Neural progenitor cell (in vitro differentiated cells): Measurements from ENCODE around the gene CP. TPM values are rescaled to one million over a fixed set of nuclear protein-coding genes. Genes with fewer than 3 reads are reported as not detected.
"Not testable (repeated sequence)": the region's sequence is repeated elsewhere in the genome, so short reads cannot be mapped to it uniquely, and the experiment has no call there.

ENCODE experiments used
- DNase-seq: peaks from one replicate; pipeline ENCODE4 v3.0.0-alpha.2; 2016; ENCODE audit warnings: low spot score
- H2AFZ ChIP-seq: fragments of 200-600 bp; sonication (generic); replicated peaks from 2 replicates; pipeline ENCODE4 v1.6.1; 2016; ENCODE audit warnings: antibody characterized with exemption
- H3F3A ChIP-seq: fragments of 200-600 bp; sonication (generic); 2 replicates; pipeline ENCODE4 v1.6.1; 2016; ENCODE audit warnings: antibody characterized with exemption, low read depth
- H3K27ac ChIP-seq: fragments of 200-600 bp; sonication (generic); 2 replicates; pipeline ENCODE4 v1.5.1; 2016; ENCODE audit warnings: mild to moderate bottlenecking
- H3K27me3 ChIP-seq: fragments of 200-600 bp; sonication (generic); 2 replicates; pipeline ENCODE4 v1.6.1; 2016; ENCODE audit warnings: mild to moderate bottlenecking, moderate library complexity
- H3K36me3 ChIP-seq: fragments of 200-600 bp; sonication (generic); 2 replicates; pipeline ENCODE4 v1.5.1; 2016
- H3K4me1 ChIP-seq: fragments of 200-600 bp; sonication (generic); 2 replicates; pipeline ENCODE4 v1.6.1; 2016; ENCODE audit warnings: mixed run types
- H3K4me2 ChIP-seq: fragments of 200-600 bp; sonication (generic); 2 replicates; pipeline ENCODE4 v1.6.1; 2016
- H3K4me3 ChIP-seq: fragments of 200-600 bp; sonication (generic); 2 replicates; pipeline ENCODE4 v1.5.1; 2016
- H3K79me2 ChIP-seq: fragments of 200-600 bp; sonication (generic); 2 replicates; pipeline ENCODE4 v1.6.1; 2016; ENCODE audit warnings: low read depth
- H3K9ac ChIP-seq: fragments of 200-600 bp; sonication (generic); 2 replicates; pipeline ENCODE4 v1.6.1; 2016
- H3K9me3 ChIP-seq: fragments of 200-600 bp; sonication (generic); 2 replicates; pipeline ENCODE4 v1.5.1; 2016; ENCODE audit warnings: low read depth
- H4K20me1 ChIP-seq: fragments of 200-600 bp; sonication (generic); 2 replicates; pipeline ENCODE4 v1.6.1; 2016; ENCODE audit warnings: low read depth
- H3K27ac Mint-ChIP-seq: 3 replicates; pipeline ENCODE4 v1.8.0; 2021; ENCODE audit warnings: mixed read lengths
- H3K27me3 Mint-ChIP-seq: 2 replicates; pipeline ENCODE4 v1.8.0; 2022; ENCODE audit warnings: low read depth, mild to moderate bottlenecking, inconsistent platforms, moderate library complexity, mixed read lengths; ENCODE audit not compliant: insufficient read depth
- H3K36me3 Mint-ChIP-seq: 3 replicates; pipeline ENCODE4 v1.8.0; 2021; ENCODE audit warnings: mixed read lengths
- H3K4me1 Mint-ChIP-seq: 3 replicates; pipeline ENCODE4 v1.8.0; 2021; ENCODE audit warnings: mixed read lengths
- H3K4me3 Mint-ChIP-seq: 3 replicates; pipeline ENCODE4 v1.8.0; 2021; ENCODE audit warnings: mild to moderate bottlenecking, moderate library complexity, mixed read lengths
- H3K9me3 Mint-ChIP-seq: 3 replicates; pipeline ENCODE4 v1.8.0; 2020; ENCODE audit warnings: mixed read lengths
- EZH2 ChIP-seq: fragments of 200-600 bp; sonication (generic); IDR thresholded peaks from 2 replicates; pipeline ENCODE4 v1.6.1; 2017; ENCODE audit warnings: antibody characterized with exemption, mild to moderate bottlenecking, moderate library complexity
- EZH2phosphoT487 ChIP-seq: fragments of 200-600 bp; sonication (generic); IDR thresholded peaks from 2 replicates; pipeline ENCODE4 v1.6.1; 2017; ENCODE audit warnings: antibody characterized with exemption
- total RNA-seq: library from RNA; depleted of rRNA; stranded (reverse); fragments of >200 nt; gene quantifications from 2 replicates; pipeline ENCODE4 v1.2.3, GENCODE V29; 2015; ENCODE audit warnings: low replicate concordance
- TF ChIP-seq, protein P1 (sequence below): fragments of 200-600 bp; sonication (generic); IDR thresholded peaks from 2 replicates; pipeline ENCODE4 v1.5.1; 2017; ENCODE audit warnings: antibody characterized with exemption, mild to moderate bottlenecking

The CP gene
- total RNA-seq, 1 donor from 2014 or later: not detected

DNA sequence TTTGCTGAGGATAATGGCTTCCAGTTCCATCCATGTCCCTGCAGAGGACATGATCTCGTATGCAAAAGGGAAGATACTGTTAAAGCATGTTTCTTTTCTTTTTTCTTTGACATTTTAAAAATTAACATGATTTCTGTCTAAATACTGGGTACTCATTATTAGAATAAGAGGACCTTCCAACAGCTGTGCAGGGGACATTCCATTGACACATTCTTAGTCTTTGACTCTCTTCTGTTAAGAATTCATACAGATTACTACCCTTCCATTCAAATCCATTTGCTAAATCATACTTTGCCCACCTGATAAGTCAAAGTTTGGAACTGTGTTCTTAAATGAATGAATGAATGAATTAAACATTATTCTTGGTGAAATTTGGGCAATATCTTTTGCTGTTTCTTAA is 5.1 kb upstream of the CP start:
- H3F3A ChIP-seq: no peaks in the 10 kb centered on the region
- H3K27ac Mint-ChIP-seq: no peak overlapping the region
- no peak for TF ChIP-seq EZH2phosphoT487
- no peak for TF ChIP-seq EZH2
- TF ChIP-seq, protein P1, sequence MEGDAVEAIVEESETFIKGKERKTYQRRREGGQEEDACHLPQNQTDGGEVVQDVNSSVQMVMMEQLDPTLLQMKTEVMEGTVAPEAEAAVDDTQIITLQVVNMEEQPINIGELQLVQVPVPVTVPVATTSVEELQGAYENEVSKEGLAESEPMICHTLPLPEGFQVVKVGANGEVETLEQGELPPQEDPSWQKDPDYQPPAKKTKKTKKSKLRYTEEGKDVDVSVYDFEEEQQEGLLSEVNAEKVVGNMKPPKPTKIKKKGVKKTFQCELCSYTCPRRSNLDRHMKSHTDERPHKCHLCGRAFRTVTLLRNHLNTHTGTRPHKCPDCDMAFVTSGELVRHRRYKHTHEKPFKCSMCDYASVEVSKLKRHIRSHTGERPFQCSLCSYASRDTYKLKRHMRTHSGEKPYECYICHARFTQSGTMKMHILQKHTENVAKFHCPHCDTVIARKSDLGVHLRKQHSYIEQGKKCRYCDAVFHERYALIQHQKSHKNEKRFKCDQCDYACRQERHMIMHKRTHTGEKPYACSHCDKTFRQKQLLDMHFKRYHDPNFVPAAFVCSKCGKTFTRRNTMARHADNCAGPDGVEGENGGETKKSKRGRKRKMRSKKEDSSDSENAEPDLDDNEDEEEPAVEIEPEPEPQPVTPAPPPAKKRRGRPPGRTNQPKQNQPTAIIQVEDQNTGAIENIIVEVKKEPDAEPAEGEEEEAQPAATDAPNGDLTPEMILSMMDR: no peak
- H3K4me2 ChIP-seq: no peak overlapping the region
- no peak overlapping the region for H3K27ac ChIP-seq
- H3K4me3 Mint-ChIP-seq: no peak overlapping the region
- no peaks in the 10 kb centered on the region for H3K36me3 ChIP-seq
- no peaks in the 10 kb centered on the region for H3K36me3 Mint-ChIP-seq
- H3K27me3 Mint-ChIP-seq: peaks cover 4% of the 10 kb centered on the region
- H2AFZ ChIP-seq: no peak overlapping the region
- H3K9me3 Mint-ChIP-seq: peaks cover 2% of the 10 kb centered on the region
- no peak for DNase-seq
- H3K9ac ChIP-seq: no peak overlapping the region
- peaks cover 48% of the 10 kb centered on the region for H3K4me1 Mint-ChIP-seq
- no peak overlapping the region for H3K4me3 ChIP-seq
- no peaks in the 10 kb centered on the region for H3K9me3 ChIP-seq
- H3K4me1 ChIP-seq: peaks cover 5% of the 10 kb centered on the region
- no peaks in the 10 kb centered on the region for H3K27me3 ChIP-seq
- no peaks in the 10 kb centered on the region for H3K79me2 ChIP-seq
- no peaks in the 10 kb centered on the region for H4K20me1 ChIP-seq

GRCh38 chr3:149224736-149225594 is 3.3 kb upstream of the CP start:
- peaks cover 3% of the 10 kb centered on the region for H3K9me3 Mint-ChIP-seq
- Histone ChIP-seq H3K27me3 (no peaks in the 10 kb centered on the region), H3K36me3 (no peaks in the 10 kb centered on the region), H3K9ac (no peak overlapping the region), H3F3A (no peaks in the 10 kb centered on the region), H3K79me2 (no peaks in the 10 kb centered on the region), H2AFZ (peak overlapping the region; percentile 28), H4K20me1 (no peaks in the 10 kb centered on the region), H3K4me1 (peaks cover 13% of the 10 kb centered on the region), H3K4me2 (no peak overlapping the region), H3K4me3 (no peak overlapping the region), H3K9me3 (no peaks in the 10 kb centered on the region), H3K27ac (no peak overlapping the region)
- peak overlapping the region; percentile 65 for H3K4me3 Mint-ChIP-seq
- peaks cover 4% of the 10 kb centered on the region for H3K27me3 Mint-ChIP-seq
- no peak for DNase-seq
- H3K36me3 Mint-ChIP-seq: no peaks in the 10 kb centered on the region
- H3K27ac Mint-ChIP-seq: peak overlapping the region; percentile 95
- no peak for TF ChIP-seq EZH2
- TF ChIP-seq, protein P1: no peak
- no peak for TF ChIP-seq EZH2phosphoT487
- H3K4me1 Mint-ChIP-seq: peaks cover 57% of the 10 kb centered on the region

GRCh38 chr3:149223461-149223820 is 1.8 kb upstream of the CP start:
- H3K9me3 Mint-ChIP-seq: peaks cover 13% of the 10 kb centered on the region
- H3K27me3 Mint-ChIP-seq: peaks cover 4% of the 10 kb centered on the region
- no peak overlapping the region for H3K9ac ChIP-seq
- H3K36me3 Mint-ChIP-seq: no peaks in the 10 kb centered on the region
- H3K4me3 Mint-ChIP-seq: no peak overlapping the region
- TF ChIP-seq, protein P1: no peak
- no peak for TF ChIP-seq EZH2
- TF ChIP-seq EZH2phosphoT487: no peak
- DNase-seq: no peak
- H3K27ac Mint-ChIP-seq: no peak overlapping the region
- no peaks in the 10 kb centered on the region for H3K36me3 ChIP-seq
- H2AFZ ChIP-seq: no peak overlapping the region
- H3K4me3 ChIP-seq: no peak overlapping the region
- H3K9me3 ChIP-seq: no peaks in the 10 kb centered on the region
- H3K4me1 Mint-ChIP-seq: peaks cover 45% of the 10 kb centered on the region
- peaks cover 13% of the 10 kb centered on the region for H3K4me1 ChIP-seq
- H3K27me3 ChIP-seq: no peaks in the 10 kb centered on the region
- H3K27ac ChIP-seq: no peak overlapping the region
- no peak overlapping the region for H3K4me2 ChIP-seq
- H3F3A ChIP-seq: no peaks in the 10 kb centered on the region
- no peaks in the 10 kb centered on the region for H3K79me2 ChIP-seq
- no peaks in the 10 kb centered on the region for H4K20me1 ChIP-seq

GRCh38 chr3:149219380-149220121 is 2.1 kb downstream of the CP start:
- Mint-ChIP-seq H3K4me1 (peaks cover 40% of the 10 kb centered on the region), H3K27ac (peak overlapping the region; percentile 36), H3K9me3 (peaks cover 13% of the 10 kb centered on the region)
- not testable (repeated sequence) for H3K4me3 ChIP-seq, H3K4me2 ChIP-seq, H3K9ac ChIP-seq, H3K36me3 ChIP-seq, H3K27me3 ChIP-seq, H3K36me3 Mint-ChIP-seq, H3K9me3 ChIP-seq, DNase-seq, H3K27me3 Mint-ChIP-seq, H3K79me2 ChIP-seq, H3K27ac ChIP-seq, H3F3A ChIP-seq, H2AFZ ChIP-seq, H4K20me1 ChIP-seq, H3K4me3 Mint-ChIP-seq
- H3K4me1 ChIP-seq: peaks cover 29% of the 10 kb centered on the region
